DND-41 (cell line): ENCODE measurements around the gene DPH1.
"Not testable (repeated sequence)": the region's sequence is repeated elsewhere in the genome, so short reads cannot be mapped to it uniquely, and the experiment has no call there.

Experiments used
- ATAC-seq: fragments of 200-7000 bp; cut with Tn5 transposase; 3 replicates; pipeline ENCODE4 v1.9.1; 2021; ENCODE audit warnings: low read depth; ENCODE audit not compliant: insufficient read depth
- DNase-seq: peaks from one replicate; pipeline ENCODE4 v3.0.0-alpha.2; 2020
- H2AFZ ChIP-seq: 2 replicates; pipeline ENCODE4 v1.6.0; 2012; ENCODE audit warnings: low read depth, low read length
- H3K27ac ChIP-seq: 2 replicates; pipeline ENCODE4 v1.5.1; 2012; ENCODE audit warnings: low read length, inconsistent platforms
- H3K27me3 ChIP-seq: fragments of 200-600 bp; sonication (generic); 2 replicates; pipeline ENCODE4 v1.6.0; 2012; ENCODE audit warnings: low read length, mild to moderate bottlenecking, inconsistent platforms; ENCODE audit not compliant: insufficient read depth, poor library complexity
- H3K36me3 ChIP-seq: 2 replicates; pipeline ENCODE4 v1.5.1; 2012; ENCODE audit warnings: low read length, inconsistent platforms; ENCODE audit not compliant: insufficient read depth
- H3K4me1 ChIP-seq: 2 replicates; pipeline ENCODE4 v1.5.1; 2012; ENCODE audit warnings: mild to moderate bottlenecking, low read length; ENCODE audit not compliant: insufficient read depth
- H3K4me2 ChIP-seq: 2 replicates; pipeline ENCODE4 v1.6.0; 2012; ENCODE audit warnings: mild to moderate bottlenecking, moderate library complexity, low read length, inconsistent platforms; ENCODE audit not compliant: insufficient read depth
- H3K4me3 ChIP-seq, 2 experiments: fragments of 200-600 bp in 1 of 2; shearing (Covaris generic) in 1 of 2; 2 replicates each; pipeline ENCODE4 v1.5.1; 2012 to 2016; ENCODE audit warnings: inconsistent platforms in 2 of 2, low read length in 2 of 2, mild to moderate bottlenecking in 2 of 2, low read depth in 1 of 2, moderate library complexity in 1 of 2
- H3K79me2 ChIP-seq: 2 replicates; pipeline ENCODE4 v1.6.0; 2012; ENCODE audit warnings: low read length, inconsistent platforms; ENCODE audit not compliant: insufficient read depth
- H3K9ac ChIP-seq: 2 replicates; pipeline ENCODE4 v1.6.0; 2012; ENCODE audit warnings: low read depth, mild to moderate bottlenecking, inconsistent platforms, low read length, moderate library complexity
- H3K9me3 ChIP-seq: 2 replicates; pipeline ENCODE4 v1.5.1; 2012; ENCODE audit warnings: low read length, moderate library complexity, mild to moderate bottlenecking, inconsistent platforms; ENCODE audit not compliant: insufficient read depth, severe bottlenecking
- H4K20me1 ChIP-seq: 2 replicates; pipeline ENCODE4 v1.6.0; 2012; ENCODE audit warnings: low read length; ENCODE audit not compliant: insufficient read depth
- EZH2 ChIP-seq: IDR thresholded peaks from 3 replicates; pipeline ENCODE4 v1.6.1; 2012; ENCODE audit warnings: borderline replicate concordance, low read depth, mild to moderate bottlenecking, moderate library complexity, low read length, inconsistent platforms; ENCODE audit not compliant: severe bottlenecking
- TF ChIP-seq, protein P1 (sequence below): IDR thresholded peaks from 2 replicates; pipeline ENCODE4 v1.5.1; 2012; ENCODE audit warnings: borderline replicate concordance, low read length, moderate library complexity, mild to moderate bottlenecking; ENCODE audit not compliant: poor library complexity, severe bottlenecking; ENCODE audit errors: extremely low read depth

DPH1 gene

DNA sequence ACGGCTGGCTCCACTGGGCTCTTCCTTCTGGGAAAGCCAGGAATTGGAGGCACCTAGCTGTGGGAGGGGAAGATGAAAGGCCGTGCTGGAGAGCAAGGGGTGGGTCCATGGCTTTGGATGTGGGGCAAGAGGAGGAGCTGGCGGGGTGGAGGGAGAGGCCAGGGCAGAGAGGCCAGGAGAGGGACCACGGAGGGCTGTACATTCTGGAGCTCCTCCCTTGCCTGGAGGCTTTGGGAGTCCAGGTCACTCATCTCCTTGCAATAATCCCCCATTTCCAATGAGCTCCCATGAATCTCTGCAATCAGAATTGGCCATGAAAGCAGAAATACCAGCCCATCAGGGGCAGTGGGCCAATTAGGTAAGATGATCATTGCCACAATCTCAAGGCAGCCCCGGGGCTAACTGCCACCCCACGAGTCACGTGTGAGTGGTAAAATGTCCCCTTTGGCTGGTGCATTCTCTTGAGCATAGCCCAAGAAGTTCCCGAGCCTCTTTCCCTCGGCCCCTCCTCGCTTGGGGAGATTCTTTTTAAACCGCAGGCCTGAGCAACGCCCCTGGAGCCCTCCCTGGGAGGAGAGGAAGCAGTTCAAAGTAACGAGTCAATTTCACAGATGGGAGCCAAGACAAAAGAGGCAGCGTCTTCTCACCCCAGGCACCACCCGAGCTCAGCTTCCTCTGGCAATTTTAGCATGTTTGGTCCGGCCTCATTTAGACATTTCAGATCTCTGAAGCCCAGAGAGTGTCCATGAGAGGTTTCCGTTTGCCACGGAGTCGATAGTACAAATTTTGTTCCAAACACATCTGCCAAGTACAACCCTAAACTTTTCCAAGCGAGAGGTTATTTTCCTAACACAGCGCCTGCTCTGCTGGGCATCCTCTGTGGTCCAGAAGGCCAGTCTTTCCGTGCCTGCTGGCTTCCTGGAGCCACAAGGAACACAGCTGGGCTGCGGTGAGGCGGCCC, 18.3 kb upstream of the DPH1 start:
- peak; percentile 49; the same call in 2 of the 3 replicates for ATAC-seq
- H3K9ac ChIP-seq = no peak overlapping the region
- H3K79me2 ChIP-seq = no peaks in the 10 kb centered on the region
- no peak overlapping the region for H3K4me3 ChIP-seq
- TF ChIP-seq, protein P1, sequence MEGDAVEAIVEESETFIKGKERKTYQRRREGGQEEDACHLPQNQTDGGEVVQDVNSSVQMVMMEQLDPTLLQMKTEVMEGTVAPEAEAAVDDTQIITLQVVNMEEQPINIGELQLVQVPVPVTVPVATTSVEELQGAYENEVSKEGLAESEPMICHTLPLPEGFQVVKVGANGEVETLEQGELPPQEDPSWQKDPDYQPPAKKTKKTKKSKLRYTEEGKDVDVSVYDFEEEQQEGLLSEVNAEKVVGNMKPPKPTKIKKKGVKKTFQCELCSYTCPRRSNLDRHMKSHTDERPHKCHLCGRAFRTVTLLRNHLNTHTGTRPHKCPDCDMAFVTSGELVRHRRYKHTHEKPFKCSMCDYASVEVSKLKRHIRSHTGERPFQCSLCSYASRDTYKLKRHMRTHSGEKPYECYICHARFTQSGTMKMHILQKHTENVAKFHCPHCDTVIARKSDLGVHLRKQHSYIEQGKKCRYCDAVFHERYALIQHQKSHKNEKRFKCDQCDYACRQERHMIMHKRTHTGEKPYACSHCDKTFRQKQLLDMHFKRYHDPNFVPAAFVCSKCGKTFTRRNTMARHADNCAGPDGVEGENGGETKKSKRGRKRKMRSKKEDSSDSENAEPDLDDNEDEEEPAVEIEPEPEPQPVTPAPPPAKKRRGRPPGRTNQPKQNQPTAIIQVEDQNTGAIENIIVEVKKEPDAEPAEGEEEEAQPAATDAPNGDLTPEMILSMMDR = no peak
- no peak for TF ChIP-seq EZH2
- H3K9me3 ChIP-seq = no peaks in the 10 kb centered on the region
- H3K27me3 ChIP-seq = peaks cover 6% of the 10 kb centered on the region
- H2AFZ ChIP-seq = no peak overlapping the region
- H3K4me1 ChIP-seq = peaks cover 11% of the 10 kb centered on the region
- peak overlapping the region; percentile 17; the same call in 1 of the 2 replicates for H3K4me2 ChIP-seq
- DNase-seq = peak; percentile 26
- no peaks in the 10 kb centered on the region for H3K36me3 ChIP-seq
- H3K27ac ChIP-seq = no peak overlapping the region
- no peaks in the 10 kb centered on the region; the same call in 1 of the 2 replicates for H4K20me1 ChIP-seq

DNA sequence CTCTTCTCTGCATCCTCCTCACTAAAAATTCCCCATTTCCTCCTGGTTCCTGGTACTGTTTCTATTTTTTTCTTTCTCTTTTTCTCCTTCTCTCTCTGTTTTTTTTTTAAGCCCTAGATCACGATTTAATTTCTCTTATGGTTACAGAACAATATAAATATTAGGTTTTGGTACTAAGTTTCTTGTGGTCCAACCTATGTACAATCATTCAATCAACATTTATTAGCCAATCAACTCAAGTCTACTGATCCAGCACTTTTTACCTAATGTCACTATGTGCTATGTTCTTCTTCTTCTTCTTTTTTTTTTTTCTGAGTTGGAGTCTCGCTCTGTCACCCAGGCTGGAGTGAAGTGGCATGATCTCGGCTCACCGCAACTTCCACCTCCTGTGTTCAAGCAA, 17.5 kb upstream of the DPH1 start:
- no peak overlapping the region for H3K9ac ChIP-seq
- peaks cover 11% of the 10 kb centered on the region for H3K4me1 ChIP-seq
- peaks cover 6% of the 10 kb centered on the region for H3K27me3 ChIP-seq
- TF ChIP-seq, protein P1 = no peak
- TF ChIP-seq EZH2 = no peak
- no peaks in the 10 kb centered on the region for H3K36me3 ChIP-seq
- no peak overlapping the region for H3K27ac ChIP-seq
- H3K79me2 ChIP-seq = no peaks in the 10 kb centered on the region
- no peak overlapping the region for H3K4me3 ChIP-seq
- ATAC-seq (no peak), DNase-seq (no peak)
- H3K4me2 ChIP-seq = no peak overlapping the region
- no peaks in the 10 kb centered on the region for H3K9me3 ChIP-seq
- no peak overlapping the region for H2AFZ ChIP-seq
- H4K20me1 ChIP-seq = no peaks in the 10 kb centered on the region; the same call in 1 of the 2 replicates

DNA sequence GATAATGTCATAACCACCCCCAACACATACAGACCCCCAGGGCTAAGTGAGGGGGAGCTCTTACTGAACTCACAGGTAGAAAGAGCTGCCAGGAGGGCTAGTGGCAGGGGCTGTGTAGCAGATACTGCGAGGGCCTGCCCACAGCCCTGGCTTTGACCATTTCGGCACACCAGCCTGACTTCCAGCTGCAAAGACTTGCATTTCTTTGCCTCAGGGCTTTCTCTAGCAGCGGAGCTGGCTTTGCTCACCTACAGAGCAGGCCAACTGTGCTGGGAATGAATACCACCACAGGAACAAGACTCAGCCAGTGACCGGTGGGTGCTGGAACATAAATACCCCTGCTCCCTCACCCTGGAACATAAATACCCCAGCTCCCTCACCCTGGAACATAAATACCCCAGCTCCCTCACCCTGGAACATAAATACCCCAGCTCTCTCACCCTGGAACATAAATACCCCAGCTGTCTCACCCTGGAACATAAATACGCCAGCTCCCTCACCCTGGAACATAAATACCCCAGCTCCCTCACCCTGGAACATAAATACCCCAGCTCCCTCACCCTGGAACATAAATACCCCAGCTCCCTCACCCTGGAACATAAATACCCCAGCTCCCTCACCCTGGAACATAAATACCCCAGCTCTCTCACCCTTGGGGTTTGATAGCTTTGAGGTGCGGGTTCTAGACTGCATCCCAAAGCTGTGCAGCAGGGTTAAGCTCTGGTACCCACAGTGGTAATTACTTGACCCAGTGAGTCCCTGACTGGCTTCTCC, 16.5 kb upstream of the DPH1 start:
- Histone ChIP-seq H3K4me1 (peaks cover 11% of the 10 kb centered on the region), H3K27me3 (peaks cover 11% of the 10 kb centered on the region)
- not testable (repeated sequence) for H3K9ac ChIP-seq, DNase-seq, H4K20me1 ChIP-seq, H3K27ac ChIP-seq, H3K4me3 ChIP-seq, H3K79me2 ChIP-seq, ATAC-seq, H3K36me3 ChIP-seq, H2AFZ ChIP-seq, H3K9me3 ChIP-seq, H3K4me2 ChIP-seq

DNA sequence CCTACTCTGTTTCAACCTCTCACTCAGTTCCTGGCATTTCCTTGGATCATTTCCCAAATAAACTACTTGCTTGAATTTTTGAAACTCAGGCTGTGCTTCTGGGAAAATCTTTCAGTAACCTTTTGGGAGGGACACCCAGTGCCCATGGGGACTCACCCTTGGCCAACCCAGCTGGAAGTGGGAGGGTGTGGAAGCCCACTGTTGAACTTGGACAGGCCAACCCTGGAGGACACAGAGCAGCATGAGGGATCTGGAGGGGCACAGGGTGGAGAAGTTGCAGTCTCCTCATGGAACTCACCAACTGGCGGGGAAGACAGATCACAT, 16.0 kb upstream of the DPH1 start:
- H3K79me2 ChIP-seq = no peaks in the 10 kb centered on the region
- H3K27me3 ChIP-seq = peaks cover 17% of the 10 kb centered on the region
- no peak overlapping the region for H3K9ac ChIP-seq
- H3K4me3 ChIP-seq = no peak overlapping the region
- H3K27ac ChIP-seq = no peak overlapping the region
- H4K20me1 ChIP-seq = no peaks in the 10 kb centered on the region; the same call in 1 of the 2 replicates
- no peak overlapping the region for H2AFZ ChIP-seq
- peaks cover 11% of the 10 kb centered on the region for H3K4me1 ChIP-seq
- TF ChIP-seq, protein P1 = no peak
- no peak for TF ChIP-seq EZH2
- no peaks in the 10 kb centered on the region for H3K9me3 ChIP-seq
- ATAC-seq (no peak), DNase-seq (no peak)
- no peak overlapping the region for H3K4me2 ChIP-seq
- H3K36me3 ChIP-seq = no peaks in the 10 kb centered on the region
